ENCODE data around the gene MIA. TPM values are rescaled to one million over a fixed set of nuclear protein-coding genes. Genes with fewer than 3 reads are reported as not detected.
A peak's percentile ranks its signal among the peaks of the same experiment; 100 is the strongest.
"Not testable (repeated sequence)": the region's sequence is repeated elsewhere in the genome, so short reads cannot be mapped to it uniquely, and the experiment has no call there.

Gene MIA
- polyA plus RNA-seq, 1 donor = 1.2 TPM

GRCh38 chr19:40804783-40805242, 29.5 kb downstream of the MIA start:
- DNase-seq = no peak

- DNase-seq = no peak
Measured at GRCh38 chr19:40805258-40805868, 30.0 kb downstream of the MIA start.

- peak; percentile 86 for DNase-seq
Measured at GRCh38 chr19:40806423-40807146, 31.3 kb downstream of the MIA start.

- DNase-seq = no peak
Measured at GRCh38 chr19:40807147-40808020, 32.1 kb downstream of the MIA start.

- DNase-seq = no peak
Measured at GRCh38 chr19:40808021-40808325, 32.7 kb downstream of the MIA start.

GRCh38 chr19:40808497-40808896, 33.2 kb downstream of the MIA start:
- DNase-seq = no peak

- no peak for DNase-seq
Measured at GRCh38 chr19:40809358-40810086, 34.2 kb downstream of the MIA start.

- no peak for DNase-seq
Measured at GRCh38 chr19:40810160-40810559, 34.8 kb downstream of the MIA start.

GRCh38 chr19:40810649-40811408, 35.5 kb downstream of the MIA start:
- DNase-seq = peak; percentile 73

- DNase-seq = no peak
Measured at GRCh38 chr19:40811478-40812341, 36.4 kb downstream of the MIA start.

GRCh38 chr19:40812571-40812970, 37.2 kb downstream of the MIA start:
- not testable (repeated sequence) for DNase-seq

GRCh38 chr19:40813182-40813581, 37.9 kb downstream of the MIA start:
- DNase-seq = no peak

- no peak for DNase-seq
Measured at GRCh38 chr19:40815223-40815622, 39.9 kb downstream of the MIA start.

GRCh38 chr19:40818480-40819399, 43.4 kb downstream of the MIA start:
- DNase-seq = peak; percentile 74

- not testable (repeated sequence) for DNase-seq
Measured at GRCh38 chr19:40819479-40820234, 44.3 kb downstream of the MIA start.

GRCh38 chr19:40822161-40822560, 46.8 kb downstream of the MIA start:
- DNase-seq = no peak

- not testable (repeated sequence) for DNase-seq
Measured at GRCh38 chr19:40822704-40823553, 47.6 kb downstream of the MIA start.

- not testable (repeated sequence) for DNase-seq
Measured at GRCh38 chr19:40824916-40825315, 49.6 kb downstream of the MIA start.
